ENCODE data around the gene MRPS10.
A peak's percentile ranks its signal among the peaks of the same experiment; 100 is the strongest.
"Not testable (repeated sequence)": the region's sequence is repeated elsewhere in the genome, so short reads cannot be mapped to it uniquely, and the experiment has no call there.

The MRPS10 gene

DNA sequence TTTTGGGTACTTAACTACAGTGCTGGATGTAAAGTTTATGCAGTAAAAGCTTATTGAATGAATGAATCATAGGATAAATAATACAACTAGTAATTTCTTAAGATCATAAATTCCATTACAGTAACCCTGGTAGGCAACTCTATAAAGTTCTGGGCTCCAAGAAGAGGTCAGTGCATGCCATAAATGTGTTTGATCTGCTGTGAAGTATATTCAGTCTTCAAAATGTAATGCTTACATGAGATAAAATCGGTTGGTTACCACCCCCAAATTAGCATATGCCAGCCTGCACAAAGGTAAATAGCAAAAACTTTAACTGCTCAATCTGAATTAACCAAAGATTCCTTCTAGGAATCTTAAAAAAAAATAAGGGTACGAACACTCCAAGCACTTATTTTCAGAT, 10.1 kb downstream of the MRPS10 start:
- DNase-seq (ENCODE audit: low read depth) = not testable (repeated sequence)

DNA sequence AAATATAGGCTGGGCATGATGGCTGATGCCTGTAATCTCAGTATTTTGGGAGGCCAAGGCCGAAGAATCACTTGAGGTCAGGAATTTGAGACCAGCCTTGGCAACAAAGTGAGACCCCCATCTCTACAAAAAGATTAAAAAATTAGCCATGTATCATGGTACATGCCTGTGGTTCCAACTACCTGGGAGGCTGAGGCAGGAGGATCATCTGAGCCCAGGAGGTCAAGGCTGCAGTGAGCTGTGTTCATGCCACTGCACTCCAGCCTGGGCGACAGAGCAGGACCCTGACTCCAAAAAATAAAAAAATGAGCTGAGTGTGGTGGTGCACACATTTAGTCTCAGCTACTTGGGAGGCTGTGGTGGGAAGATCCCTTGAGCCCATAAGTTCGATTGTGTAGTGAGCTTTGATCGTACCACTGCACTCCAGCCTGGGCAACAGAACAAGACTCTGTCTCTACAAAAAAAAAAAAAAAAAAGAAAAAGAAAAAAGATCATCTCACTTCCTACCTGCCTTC, 12.8 kb downstream of the MRPS10 start:
- no peak for DNase-seq (ENCODE audit: low read depth)

DNA sequence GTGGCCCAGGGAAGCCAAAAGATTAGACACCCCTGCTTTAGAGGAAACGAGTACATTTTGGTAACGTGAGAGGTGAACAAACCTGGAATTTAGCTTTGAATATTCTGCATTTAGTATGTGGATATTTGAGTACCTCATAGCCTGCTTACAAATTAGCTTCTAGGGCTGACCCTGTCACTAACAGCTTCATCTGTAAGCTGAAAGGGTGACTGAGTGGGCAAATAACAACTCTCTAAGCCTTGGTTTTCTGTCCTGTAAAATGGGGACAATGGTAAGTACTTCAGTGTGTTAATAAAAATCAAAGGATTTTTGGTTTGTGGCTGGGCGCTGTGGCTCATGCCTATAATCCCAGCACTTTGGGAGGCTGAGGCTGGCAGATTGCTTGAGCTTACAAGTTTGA, 14.5 kb downstream of the MRPS10 start:
- no peak for DNase-seq (ENCODE audit: low read depth)

DNA sequence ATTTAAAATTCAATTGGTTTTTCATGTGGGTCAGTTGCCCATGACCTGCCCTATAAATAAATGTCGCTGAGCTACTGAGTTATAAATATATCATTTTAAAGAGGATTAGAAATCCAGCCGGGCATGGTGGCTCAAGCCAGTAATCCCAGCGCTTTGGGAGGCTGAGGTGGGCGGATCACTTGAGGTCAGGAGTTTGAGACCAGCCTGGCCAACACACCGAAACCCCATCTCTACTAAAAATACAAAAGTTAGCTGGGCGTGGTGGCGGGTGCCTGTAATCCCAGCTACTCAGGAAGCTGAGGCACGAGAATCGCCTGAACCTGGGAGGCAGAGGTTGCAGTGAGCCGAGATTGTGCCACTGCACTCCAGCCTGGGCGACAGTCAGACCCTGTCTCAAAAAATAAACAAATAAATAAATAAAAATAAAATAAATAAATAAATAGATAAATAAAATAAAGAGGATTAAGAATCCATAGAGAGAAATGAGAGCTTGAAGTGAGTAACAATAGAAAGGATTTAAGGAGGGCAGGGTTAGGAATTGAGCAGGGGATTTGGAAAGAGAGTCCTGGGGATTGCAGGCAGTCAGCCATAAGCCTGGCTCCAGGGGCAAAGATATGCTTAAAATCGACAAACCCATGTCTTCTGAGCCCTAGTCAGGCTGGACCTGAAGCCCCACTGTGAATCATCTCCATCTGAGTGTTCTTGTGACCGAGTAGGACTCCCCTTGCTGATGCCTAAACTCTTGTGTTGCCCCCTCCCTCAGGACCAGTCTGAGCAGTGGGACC, 15.3 kb downstream of the MRPS10 start:
- not testable (repeated sequence) for DNase-seq (ENCODE audit: low read depth)

DNA sequence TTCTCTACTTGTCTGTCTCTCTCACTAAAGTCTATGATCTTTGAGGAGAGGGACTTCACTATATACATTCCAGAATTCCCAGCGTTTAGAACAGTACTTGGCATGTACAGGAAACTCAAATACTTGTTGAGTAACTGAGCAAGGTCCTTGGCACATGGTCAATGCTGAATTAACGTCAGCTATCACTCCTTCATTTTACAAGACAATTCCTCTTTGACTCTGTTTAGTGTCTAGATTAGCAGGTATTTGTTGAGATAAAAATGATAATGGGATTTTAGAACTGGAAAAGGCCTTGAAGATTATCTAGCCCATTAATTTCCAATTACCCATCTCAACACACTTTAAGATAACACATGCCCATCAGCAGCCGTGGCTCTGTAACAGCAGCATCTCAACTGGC, 16.3 kb downstream of the MRPS10 start:
- DNase-seq (ENCODE audit: low read depth) = no peak

DNA sequence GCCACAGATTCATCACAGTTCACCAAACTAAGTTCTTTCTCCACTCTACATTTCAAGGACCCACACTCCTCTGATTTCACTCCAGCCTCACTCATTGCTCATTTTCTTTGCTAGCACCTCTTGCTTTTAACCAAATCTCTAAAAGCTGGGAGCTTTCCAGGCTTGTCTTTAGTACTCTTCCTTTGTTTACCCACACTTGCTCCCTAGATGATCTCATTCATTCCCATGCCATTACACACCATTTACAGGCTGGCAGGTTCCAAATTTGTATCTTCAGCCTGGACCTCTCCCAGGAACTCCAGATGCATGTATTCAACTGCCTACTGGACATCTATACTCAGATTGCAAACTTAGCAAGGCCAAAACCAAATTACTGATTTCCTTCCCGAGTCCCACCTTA, 17.6 kb downstream of the MRPS10 start:
- DNase-seq (ENCODE audit: low read depth) = peak; percentile 87

DNA sequence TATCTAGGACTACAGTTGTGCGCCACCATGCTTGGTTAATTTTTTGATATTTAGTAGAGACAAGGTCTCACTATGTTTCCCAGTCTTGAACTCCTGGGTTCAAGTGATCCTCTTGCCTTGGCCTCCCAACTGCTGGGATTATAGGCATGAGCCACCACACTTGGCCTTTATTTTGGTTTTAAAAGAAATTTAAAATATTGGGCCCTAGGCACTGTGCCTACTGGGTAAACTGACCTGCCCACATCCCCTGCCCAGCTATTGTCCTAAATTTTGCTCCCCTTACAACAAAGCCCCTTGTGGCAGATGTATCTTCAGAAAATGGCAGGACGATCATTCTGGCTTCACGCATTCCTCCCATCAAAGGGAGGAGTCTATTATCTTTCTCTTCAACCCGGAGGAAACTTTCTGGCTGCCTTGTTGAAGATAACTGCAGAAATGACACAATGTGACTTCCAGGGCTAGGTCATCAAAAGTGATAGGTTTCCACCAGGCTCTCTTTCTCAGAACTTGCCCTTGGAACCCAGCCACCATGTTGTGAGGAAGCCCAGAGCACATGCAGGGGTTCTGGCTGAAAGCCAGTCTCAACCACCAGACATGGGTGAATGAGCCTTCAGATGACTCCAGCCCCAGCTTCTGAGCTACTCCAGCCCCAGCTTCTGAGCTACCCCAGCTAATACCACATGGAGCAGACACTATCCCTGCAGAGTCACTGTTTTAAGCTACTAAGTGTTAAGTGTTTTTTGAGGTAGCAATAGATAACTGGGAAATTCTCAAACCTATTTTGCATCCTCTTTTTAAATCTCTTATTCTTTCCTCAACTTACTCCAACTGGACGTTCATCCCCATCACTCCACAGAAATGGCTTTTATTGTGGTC, 18.3 kb downstream of the MRPS10 start:
- no peak for DNase-seq (ENCODE audit: low read depth)

DNA sequence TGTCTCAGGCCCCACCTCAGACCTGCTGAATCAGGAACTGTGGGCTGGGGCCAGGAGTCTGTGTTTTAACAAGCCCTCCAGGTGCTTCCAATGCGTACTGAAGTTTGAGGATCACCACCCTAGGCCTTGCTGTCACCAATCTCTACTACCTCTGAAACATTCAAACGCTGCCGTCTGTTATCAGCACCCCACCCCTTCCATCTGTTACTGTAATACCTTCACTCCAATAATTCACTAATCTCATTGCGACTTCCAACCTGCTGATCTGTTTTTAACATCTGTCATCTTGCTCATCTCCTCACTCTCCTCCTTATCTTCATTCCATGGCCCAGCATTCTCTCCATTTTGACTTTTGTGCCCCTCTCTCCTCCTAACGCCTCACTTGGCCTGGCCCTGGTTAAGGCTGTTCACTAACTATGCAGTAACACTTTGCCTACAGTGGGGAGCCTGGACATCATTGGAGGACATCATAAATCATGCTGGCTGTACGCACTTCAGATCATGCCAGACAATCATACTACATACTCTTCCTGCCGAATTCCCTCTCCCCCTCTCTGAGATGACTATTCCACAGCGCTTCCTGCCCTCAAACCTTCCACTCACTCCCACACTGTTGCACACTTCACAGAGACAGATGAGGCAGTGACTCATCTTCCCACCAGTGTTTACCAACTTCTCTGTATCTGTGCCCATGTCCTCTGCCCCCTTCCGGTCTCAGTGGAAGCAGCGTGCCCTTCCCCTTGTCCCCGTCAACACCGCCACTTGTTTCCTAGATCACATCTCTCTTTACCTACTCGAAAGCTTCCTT, 19.9 kb downstream of the MRPS10 start:
- DNase-seq (ENCODE audit: low read depth) = no peak

DNA sequence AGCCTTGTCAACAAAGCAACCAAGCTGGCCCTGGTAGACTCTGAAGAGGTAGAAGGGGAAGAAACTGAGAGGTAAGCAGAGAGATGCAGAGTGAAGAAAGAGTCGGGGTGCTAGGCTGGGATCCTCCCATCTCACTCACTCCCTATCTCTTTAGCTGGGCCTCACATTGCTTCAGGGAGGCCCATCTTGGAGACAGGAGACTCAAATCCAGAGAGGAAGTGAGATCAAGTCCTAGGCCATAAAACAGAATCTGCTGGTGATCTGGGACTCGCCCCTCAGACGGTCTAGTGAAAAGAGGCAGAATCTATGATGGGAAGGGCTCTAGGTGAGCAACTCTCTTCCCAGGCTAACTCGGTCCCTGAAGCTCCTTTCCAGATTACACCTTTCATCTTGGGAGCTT, 22.2 kb downstream of the MRPS10 start:
- DNase-seq (ENCODE audit: low read depth) = no peak

DNA sequence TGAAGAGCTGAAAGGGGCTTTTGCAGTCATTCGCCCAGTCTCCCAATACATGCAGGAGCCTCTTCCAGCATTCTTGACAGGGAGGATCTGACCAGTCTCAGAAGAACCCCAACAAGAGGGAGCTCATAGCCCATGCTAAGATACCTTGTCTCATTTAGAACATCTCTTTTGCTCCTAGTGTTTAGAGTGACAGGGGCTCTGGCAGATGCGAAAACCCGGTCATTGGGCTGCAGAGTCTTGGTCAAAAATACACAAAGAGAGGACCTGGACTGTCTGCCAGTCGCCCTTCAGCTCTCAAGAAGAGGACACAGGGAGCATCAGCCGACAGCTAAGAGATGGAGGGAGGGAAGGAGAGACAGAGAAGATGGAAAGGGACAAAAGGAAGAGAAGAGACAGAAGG, 23.6 kb downstream of the MRPS10 start:
- no peak for DNase-seq (ENCODE audit: low read depth)

DNA sequence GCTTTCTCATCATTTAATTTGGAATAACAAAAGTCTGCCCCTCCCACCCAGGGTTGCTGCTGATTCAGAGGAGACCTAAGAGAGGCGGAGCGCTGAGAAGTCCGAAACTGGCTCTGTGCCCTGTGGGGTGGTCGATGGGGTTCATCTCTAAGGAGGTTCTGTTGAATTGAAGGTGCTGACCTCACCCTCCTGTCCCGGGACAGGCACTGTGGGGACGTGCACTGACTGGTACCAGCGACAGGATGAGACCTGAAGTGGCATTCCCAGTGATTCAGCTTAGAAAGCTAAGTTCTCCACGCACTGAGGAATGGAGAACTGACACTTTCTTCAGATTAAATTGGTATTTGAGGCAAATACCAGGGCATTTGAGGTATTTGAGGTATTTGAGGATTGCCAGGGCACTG, 24.2 kb downstream of the MRPS10 start:
- DNase-seq (ENCODE audit: low read depth) = peak; percentile 85

DNA sequence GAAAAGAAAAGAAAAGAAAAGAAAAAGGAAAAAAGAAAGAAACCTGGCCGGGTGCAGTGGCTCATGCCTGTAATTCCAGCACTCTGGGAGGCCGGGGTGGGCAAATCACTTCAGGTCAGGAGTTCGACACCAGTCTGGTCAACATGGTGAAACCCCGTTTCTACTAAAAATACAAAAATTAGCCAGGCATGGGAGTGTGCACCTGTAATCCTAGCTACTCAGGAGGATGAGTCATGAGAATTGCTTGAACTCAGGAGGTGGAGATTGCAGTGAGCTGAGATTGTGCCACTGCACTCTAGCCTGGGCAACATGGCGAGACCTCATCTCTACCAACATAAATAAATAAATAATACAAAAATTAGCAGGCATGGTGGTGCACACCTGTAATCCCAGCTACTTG, 25.3 kb downstream of the MRPS10 start:
- DNase-seq (ENCODE audit: low read depth) = not testable (repeated sequence)

DNA sequence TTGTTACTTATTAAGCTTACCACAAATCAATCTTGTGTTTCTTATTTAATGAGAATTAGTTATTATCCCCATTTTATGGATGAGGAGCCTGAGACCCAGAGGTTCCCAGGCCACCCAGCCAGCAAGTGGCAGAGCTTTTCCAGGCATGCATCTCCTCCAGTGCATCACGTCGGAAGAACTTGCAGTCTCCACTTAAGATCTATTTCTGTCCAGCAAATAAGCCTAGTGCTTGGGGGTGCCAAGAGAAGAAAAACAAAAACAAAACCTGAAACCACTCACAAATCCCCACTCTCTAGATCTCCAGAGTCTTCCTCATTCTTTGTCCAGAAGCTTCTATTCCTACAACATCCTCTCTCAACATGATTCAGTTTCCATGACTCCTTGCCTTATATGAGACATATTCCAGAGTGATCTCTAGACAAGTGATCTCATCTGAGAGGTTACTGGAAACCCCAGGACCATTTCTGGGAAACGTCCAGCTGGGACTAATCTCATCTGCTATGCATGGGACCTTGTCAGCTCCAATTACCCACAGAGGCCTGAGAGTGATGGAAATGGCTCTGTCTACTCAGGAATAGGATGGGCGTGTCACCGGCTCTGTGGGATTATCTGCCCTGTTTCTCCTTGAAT, 27.0 kb downstream of the MRPS10 start:
- peak; percentile 52 for DNase-seq (ENCODE audit: low read depth)

DNA sequence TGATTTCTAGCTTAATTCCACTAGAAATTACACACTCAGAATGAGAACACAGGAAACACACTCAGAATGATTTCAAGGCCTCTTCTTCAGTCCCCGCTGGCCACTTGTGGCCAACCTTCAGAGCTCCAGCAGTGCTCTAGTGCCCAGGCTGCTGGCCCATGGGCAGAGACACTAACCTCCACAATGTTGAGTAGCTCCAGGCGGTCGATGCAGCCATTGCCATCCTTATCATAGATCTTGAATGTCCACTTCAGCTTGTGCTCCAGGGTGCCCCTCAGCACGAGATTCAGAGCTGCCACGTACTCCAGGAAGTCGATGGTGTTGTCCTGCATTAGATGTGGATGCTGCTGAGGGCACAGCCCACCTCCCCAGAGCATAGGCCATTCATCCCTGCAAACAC, 29.3 kb downstream of the MRPS10 start:
- no peak for DNase-seq (ENCODE audit: low read depth)

DNA sequence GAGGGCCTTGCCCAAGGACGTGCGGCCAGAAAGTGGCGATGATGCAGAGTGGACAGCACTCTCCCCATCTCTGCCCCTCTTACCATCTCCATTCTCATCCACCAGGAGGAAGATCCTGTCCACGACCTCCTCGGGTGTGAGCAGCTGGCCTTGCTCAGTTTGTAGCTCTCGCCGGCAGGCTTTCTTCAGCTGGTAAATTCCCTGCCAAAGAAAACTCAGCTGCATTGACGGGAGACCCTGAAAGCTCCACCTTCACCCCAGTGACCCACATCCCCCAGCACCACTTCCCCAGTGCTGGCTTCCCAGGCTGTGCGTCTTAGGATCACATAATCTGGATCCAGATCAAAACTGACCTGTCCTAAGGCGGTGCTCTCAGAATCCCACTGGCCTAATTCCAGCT, 32.1 kb downstream of the MRPS10 start:
- no peak for DNase-seq (ENCODE audit: low read depth)

DNA sequence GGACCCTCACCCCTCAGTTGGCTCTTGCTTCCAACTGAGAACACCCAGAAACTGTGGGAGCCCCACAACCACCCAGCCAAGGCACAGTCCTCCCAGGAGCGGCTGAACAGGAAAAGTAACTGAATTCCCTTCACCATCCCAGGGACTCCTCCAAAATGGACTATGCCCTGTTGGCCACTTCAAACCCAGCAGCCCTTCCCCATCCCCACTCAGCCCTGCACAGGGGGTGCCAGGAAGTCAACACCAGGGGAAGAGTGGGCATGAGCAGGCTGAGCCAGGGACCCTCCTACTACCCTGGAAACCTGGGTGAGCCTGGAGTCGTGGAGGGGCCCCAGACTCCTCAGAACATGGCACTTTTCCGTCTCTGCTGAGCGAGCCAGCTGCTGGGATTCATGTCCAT, 33.2 kb downstream of the MRPS10 start:
- no peak for DNase-seq (ENCODE audit: low read depth)

DNA sequence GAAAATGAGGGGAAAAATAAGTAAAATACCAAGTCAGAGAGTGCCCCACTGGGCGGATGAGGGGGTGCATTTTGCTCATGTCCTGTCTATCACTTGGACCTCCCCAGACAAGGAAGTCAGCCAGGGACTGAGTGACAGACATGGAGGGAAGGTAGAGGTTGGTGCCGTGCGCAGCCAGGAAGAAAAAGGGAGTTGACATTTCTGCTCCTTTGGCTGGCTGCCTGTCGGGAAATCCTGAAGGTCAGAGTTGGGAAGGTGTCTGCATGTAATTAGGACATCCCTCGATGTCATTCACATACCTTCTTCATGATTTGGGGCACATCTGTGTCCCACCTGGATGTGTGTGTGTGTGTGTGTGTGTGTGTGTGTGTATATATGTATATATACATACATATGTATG, 35.6 kb downstream of the MRPS10 start:
- DNase-seq (ENCODE audit: low read depth) = no peak

DNA sequence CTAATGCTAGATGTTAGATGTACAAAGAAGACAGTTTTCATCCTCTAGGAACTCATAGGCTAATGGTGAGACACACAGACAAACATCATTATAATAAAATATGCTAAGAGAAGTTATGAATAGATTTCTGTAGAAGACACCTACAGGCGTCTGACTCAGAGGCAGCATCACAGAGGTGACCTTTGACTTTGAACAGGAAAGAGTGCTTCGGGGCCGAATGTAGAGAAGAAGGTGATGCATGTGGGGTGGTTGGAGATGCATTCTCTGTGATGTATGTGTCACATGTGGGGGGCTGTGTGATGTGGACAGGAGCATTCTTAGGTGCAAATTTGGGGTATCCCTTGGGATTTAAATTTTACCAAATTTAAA, 37.7 kb downstream of the MRPS10 start:
- no peak for DNase-seq (ENCODE audit: low read depth)

DNA sequence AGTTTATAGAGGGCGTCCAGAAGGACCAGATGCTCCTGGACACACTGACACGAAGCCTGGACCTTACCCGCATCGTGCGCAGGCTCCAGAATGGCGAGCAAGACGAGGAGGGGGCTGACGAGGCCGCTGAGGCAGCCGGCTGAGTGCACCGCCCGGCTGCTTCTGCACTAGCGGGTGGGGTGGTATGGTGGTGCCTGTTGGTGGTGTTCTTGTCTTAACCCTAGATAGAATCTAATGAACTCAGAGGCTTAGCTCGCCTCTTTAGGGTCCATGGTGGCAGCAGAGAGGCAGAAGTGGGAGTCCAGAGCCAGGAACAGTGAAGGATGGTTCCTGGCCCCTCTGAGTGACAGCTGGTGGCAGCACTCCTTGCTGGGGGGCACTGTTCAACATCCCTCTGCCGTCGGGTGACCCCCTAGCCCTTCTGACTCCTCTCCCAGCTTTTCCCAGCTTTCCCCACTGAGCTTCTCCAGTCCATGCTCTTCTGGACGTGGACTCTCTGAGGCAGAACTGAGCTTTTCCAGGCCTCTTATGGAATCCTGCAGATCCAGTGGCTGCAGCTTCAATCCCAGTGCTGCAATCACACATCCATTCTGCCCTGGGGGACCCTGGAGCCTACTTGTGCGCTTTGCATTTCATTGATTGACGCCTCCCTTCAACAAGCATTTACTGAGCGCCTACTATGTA, 38.3 kb downstream of the MRPS10 start:
- DNase-seq (ENCODE audit: low read depth) = no peak

DNA sequence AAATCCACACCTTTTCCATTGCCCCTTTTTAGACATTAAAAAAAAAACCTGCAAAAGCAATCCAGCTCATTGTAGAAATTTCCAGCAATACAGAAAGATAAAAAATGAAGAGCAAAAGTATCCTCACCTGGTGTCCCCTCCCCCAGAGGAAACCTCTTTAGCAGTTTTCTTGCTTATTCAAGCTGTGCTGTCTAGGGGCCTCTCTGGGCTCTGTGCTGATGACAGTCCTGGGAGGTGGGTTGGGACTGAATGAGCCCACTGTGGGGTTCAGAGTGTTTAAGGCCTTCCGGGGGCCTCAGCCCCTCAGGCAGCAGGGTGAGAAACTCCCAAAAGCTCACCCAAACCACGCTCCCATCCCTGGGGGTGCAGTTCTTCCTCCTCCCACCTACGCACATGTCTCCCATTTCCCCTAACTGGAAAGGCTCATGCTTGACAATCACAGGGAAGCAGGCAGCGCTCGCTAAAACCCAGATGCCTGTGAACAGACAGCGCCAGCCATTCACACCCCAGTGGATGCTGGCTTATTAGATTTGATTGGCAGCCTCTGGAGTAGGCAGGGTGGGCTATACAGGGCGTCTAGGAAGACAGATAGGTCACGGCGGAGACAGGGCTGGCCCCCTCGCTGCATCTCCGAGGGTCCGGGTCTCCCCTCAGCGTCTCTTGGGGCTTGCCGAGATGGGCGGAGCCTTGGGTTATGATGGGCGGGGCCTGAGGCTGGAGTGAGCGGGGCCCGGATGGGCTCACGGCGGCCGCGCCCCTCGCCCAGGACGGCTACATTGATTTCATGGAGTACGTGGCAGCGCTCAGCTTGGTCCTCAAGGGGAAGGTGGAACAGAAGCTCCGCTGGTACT, 39.9 kb downstream of the MRPS10 start:
- no peak for DNase-seq (ENCODE audit: low read depth)

All from HS-27A (cell line).